ENCODE results near the gene ACOT4. TPM values are rescaled to one million over a fixed set of nuclear protein-coding genes. Genes with fewer than 3 reads are reported as not detected.
"Not testable (repeated sequence)": the region's sequence is repeated elsewhere in the genome, so short reads cannot be mapped to it uniquely, and the experiment has no call there.

ACOT4 gene
- total and polyA plus RNA-seq, 4 donors, result 0.60 to 4.2 (median 2.0) TPM

DNA sequence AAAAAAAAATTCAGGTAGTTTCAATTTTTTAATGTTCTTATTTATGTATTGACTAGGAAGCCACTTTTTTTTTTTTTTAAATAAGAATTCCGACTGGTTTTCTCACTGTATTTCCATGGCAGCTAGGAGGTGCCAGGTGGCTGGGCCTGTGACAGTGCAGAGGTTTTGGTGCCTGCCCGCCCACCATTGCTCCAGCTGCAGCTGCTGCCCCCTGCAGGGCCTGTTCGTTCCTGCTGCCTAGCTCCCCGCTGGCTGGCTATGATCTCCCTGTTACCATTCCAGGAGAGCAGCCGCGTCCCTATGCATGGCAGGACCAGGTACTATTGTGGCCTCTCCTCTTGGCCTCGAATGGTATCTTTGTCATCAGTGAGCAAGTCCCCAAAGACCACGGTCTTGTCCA lies 20.8 kb upstream of the ACOT4 start:
- H3K4me1 ChIP-seq (ENCODE audit: control insufficient read depth in 5 of 5, insufficient read depth in 5 of 5, low read length in 5 of 5), result peaks cover 6 to 16% (median 14%) of the 10 kb centered on the region in 5 donors
- not testable (repeated sequence) for H3K9ac ChIP-seq (ENCODE audit: insufficient read depth in 1 of 2, low read length in 2 of 2); H3K27ac ChIP-seq (ENCODE audit: low read depth in 1 of 2, low read length in 1 of 2); H3K9me3 ChIP-seq (ENCODE audit: control insufficient read depth in 4 of 4, insufficient read depth in 3 of 4, low read length in 3 of 4); H3K27me3 ChIP-seq (ENCODE audit: control insufficient read depth in 3 of 3, insufficient read depth in 3 of 3, low read length in 2 of 3); ATAC-seq (ENCODE audit: insufficient read depth, low FRiP score); H3K36me3 ChIP-seq (ENCODE audit: control insufficient read depth in 4 of 4, insufficient read depth in 4 of 4, low read length in 4 of 4); H3K4me3 ChIP-seq
- TF ChIP-seq, protein P1, sequence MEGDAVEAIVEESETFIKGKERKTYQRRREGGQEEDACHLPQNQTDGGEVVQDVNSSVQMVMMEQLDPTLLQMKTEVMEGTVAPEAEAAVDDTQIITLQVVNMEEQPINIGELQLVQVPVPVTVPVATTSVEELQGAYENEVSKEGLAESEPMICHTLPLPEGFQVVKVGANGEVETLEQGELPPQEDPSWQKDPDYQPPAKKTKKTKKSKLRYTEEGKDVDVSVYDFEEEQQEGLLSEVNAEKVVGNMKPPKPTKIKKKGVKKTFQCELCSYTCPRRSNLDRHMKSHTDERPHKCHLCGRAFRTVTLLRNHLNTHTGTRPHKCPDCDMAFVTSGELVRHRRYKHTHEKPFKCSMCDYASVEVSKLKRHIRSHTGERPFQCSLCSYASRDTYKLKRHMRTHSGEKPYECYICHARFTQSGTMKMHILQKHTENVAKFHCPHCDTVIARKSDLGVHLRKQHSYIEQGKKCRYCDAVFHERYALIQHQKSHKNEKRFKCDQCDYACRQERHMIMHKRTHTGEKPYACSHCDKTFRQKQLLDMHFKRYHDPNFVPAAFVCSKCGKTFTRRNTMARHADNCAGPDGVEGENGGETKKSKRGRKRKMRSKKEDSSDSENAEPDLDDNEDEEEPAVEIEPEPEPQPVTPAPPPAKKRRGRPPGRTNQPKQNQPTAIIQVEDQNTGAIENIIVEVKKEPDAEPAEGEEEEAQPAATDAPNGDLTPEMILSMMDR (IDR thresholded peaks at IDR 0.05; ENCODE audit: control extremely low read depth, extremely low read depth), result peak; percentile 17
- DNase-seq, result peak; percentile 27 to 54 (median 28)
- WGBS, 2 donors, result 37 to 46% methylated on average over 8 of the region's 8 CpGs

DNA sequence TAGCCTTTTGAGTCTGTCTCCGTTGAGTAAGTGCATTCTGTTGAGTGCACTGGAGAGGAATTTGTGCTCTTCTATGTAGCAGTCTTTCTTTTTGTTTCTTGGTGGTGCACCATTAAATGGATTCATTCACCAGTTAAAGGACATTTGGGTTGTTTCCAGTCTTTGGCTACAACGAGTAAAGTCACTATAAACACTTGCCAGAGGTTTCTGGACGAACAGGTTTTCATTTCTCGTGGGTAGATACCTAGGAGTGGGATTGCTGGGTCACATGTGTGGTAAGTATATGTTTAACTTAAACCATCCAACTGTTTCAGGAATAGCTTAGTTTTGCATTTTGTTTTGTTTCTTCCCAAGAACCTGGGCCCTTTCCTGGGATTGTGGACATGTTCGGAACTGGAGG lies 18.6 kb upstream of the ACOT4 start:
- not testable (repeated sequence) for H3K4me3 ChIP-seq; H3K9me3 ChIP-seq (ENCODE audit: control insufficient read depth in 4 of 4, insufficient read depth in 3 of 4, low read length in 3 of 4); H3K4me1 ChIP-seq (ENCODE audit: control insufficient read depth in 5 of 5, insufficient read depth in 5 of 5, low read length in 5 of 5); H3K9ac ChIP-seq (ENCODE audit: insufficient read depth in 1 of 2, low read length in 2 of 2); H3K27me3 ChIP-seq (ENCODE audit: control insufficient read depth in 3 of 3, insufficient read depth in 3 of 3, low read length in 2 of 3); H3K36me3 ChIP-seq (ENCODE audit: control insufficient read depth in 4 of 4, insufficient read depth in 4 of 4, low read length in 4 of 4); ATAC-seq (ENCODE audit: insufficient read depth, low FRiP score); H3K27ac ChIP-seq (ENCODE audit: low read depth in 1 of 2, low read length in 1 of 2)
- DNase-seq, result peak in 1 of 3 donors; percentile 39
- 76 to 90% methylated on average over 5 of the region's 5 CpGs for WGBS, 2 donors

DNA sequence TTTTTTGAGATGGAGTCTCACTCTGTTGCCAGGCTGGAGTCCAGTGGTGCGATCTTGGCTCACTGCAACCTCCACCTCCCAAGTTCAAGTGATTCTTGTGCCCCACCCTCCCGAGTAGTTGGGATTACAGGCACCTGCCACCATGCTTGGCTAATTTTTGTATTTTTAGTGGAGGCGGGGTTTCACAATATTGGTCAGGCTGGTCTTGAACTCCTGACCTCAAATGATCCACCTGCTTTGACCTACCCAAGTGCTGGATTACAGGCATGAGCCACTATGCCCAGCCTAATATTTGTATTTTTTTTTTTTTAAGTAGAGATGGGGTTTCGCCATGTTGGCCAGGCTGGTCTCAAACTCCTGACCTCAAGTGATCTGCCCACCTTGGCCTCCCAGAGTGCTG lies 17.9 kb upstream of the ACOT4 start:
- not testable (repeated sequence) for ATAC-seq (ENCODE audit: insufficient read depth, low FRiP score); H3K9ac ChIP-seq (ENCODE audit: insufficient read depth in 1 of 2, low read length in 2 of 2); DNase-seq; H3K4me3 ChIP-seq; H3K36me3 ChIP-seq (ENCODE audit: control insufficient read depth in 4 of 4, insufficient read depth in 4 of 4, low read length in 4 of 4); H3K4me1 ChIP-seq (ENCODE audit: control insufficient read depth in 5 of 5, insufficient read depth in 5 of 5, low read length in 5 of 5); H3K27me3 ChIP-seq (ENCODE audit: control insufficient read depth in 3 of 3, insufficient read depth in 3 of 3, low read length in 2 of 3); H3K27ac ChIP-seq (ENCODE audit: low read depth in 1 of 2, low read length in 1 of 2); H3K9me3 ChIP-seq (ENCODE audit: control insufficient read depth in 4 of 4, insufficient read depth in 3 of 4, low read length in 3 of 4)
- WGBS, 2 donors, result 91 to 98% methylated on average over 4 of the region's 4 CpGs

DNA sequence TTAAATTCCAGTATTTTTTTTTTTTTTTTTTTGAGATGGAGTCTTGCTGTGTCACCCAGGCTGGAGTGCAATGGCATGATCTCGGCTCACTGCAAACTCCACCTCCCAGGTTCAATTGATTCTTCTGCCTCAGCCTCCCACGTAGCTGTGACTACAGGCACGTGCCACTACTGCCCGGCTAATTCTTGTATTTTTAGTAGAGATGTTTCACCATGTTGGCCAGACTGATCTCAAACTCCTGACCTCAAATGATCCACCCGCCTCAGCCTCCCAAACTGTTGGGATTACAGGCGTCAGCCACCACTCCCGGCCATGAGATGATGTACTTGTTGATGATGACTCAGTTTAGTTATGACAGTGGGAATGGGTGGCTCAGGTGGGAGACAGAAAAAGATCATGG lies 17.4 kb upstream of the ACOT4 start:
- not testable (repeated sequence) for H3K4me1 ChIP-seq (ENCODE audit: control insufficient read depth in 5 of 5, insufficient read depth in 5 of 5, low read length in 5 of 5); H3K9me3 ChIP-seq (ENCODE audit: control insufficient read depth in 4 of 4, insufficient read depth in 3 of 4, low read length in 3 of 4); H3K9ac ChIP-seq (ENCODE audit: insufficient read depth in 1 of 2, low read length in 2 of 2); H3K36me3 ChIP-seq (ENCODE audit: control insufficient read depth in 4 of 4, insufficient read depth in 4 of 4, low read length in 4 of 4); H3K4me3 ChIP-seq; H3K27ac ChIP-seq (ENCODE audit: low read depth in 1 of 2, low read length in 1 of 2); DNase-seq; ATAC-seq (ENCODE audit: insufficient read depth, low FRiP score); H3K27me3 ChIP-seq (ENCODE audit: control insufficient read depth in 3 of 3, insufficient read depth in 3 of 3, low read length in 2 of 3)
- 94 to 96% methylated on average over 7 of the region's 7 CpGs for WGBS, 2 donors

DNA sequence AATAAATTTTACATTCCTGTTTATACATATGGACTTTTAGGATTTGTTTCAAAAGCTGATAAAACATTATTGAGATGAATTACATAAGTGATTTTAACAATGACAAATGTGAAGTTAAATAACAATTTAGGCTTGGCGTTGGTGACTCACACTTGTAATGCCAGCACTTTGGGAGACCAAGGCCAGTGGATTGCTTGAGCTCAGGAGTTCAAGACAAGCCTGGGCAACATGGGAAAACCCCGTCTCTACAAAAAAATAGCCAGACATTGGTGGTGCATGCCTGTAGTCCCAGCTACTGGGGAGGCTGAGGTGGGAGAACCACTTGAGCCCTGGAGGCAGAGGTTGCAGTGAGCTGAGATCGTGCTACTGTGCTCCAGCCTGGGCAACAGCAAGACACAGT lies 15.3 kb upstream of the ACOT4 start:
- H3K4me1 ChIP-seq (ENCODE audit: control insufficient read depth in 5 of 5, insufficient read depth in 5 of 5, low read length in 5 of 5), result no peaks in the 10 kb centered on the region
- no peak overlapping the region for H3K4me3 ChIP-seq
- ATAC-seq (ENCODE audit: insufficient read depth, low FRiP score) (no peak), DNase-seq (no peak)
- peaks cover 3 to 9% (median 5%) of the 10 kb centered on the region in 4 donors for H3K36me3 ChIP-seq (ENCODE audit: control insufficient read depth in 4 of 4, insufficient read depth in 4 of 4, low read length in 4 of 4)
- 88 to 89% methylated on average over 3 of the region's 3 CpGs for WGBS, 2 donors
- no peaks in the 10 kb centered on the region for H3K9me3 ChIP-seq (ENCODE audit: control insufficient read depth in 4 of 4, insufficient read depth in 3 of 4, low read length in 3 of 4)
- TF ChIP-seq, protein P1 (IDR thresholded peaks at IDR 0.05; ENCODE audit: control extremely low read depth, extremely low read depth), result no peak
- no peak overlapping the region for H3K27ac ChIP-seq (ENCODE audit: low read depth in 1 of 2, low read length in 1 of 2)
- H3K9ac ChIP-seq (ENCODE audit: insufficient read depth in 1 of 2, low read length in 2 of 2), result no peak overlapping the region
- no peaks in the 10 kb centered on the region for H3K27me3 ChIP-seq (ENCODE audit: control insufficient read depth in 3 of 3, insufficient read depth in 3 of 3, low read length in 2 of 3)

DNA sequence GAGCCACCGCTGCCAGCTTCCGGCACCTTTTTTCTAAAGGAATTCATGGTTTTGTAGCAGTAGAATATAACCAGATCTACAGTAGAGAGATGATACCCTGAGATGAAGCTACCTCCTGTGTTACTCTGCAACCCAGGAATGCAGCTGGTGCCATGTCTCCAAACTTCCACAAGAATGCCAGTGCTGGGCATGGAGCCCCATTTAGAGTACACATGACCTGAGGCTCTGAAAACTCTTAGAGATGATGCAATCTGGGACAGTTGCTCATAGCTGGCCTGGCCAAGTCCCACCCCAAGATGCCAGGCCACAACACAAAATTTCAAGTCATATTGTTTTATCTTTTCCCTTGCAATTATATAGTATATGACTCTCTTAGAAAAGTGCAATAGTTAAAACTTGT lies 14.5 kb upstream of the ACOT4 start:
- not testable (repeated sequence) for H3K36me3 ChIP-seq (ENCODE audit: control insufficient read depth in 4 of 4, insufficient read depth in 4 of 4, low read length in 4 of 4); H3K27me3 ChIP-seq (ENCODE audit: control insufficient read depth in 3 of 3, insufficient read depth in 3 of 3, low read length in 2 of 3); ATAC-seq (ENCODE audit: insufficient read depth, low FRiP score); H3K27ac ChIP-seq (ENCODE audit: low read depth in 1 of 2, low read length in 1 of 2); H3K9me3 ChIP-seq (ENCODE audit: control insufficient read depth in 4 of 4, insufficient read depth in 3 of 4, low read length in 3 of 4); H3K4me1 ChIP-seq (ENCODE audit: control insufficient read depth in 5 of 5, insufficient read depth in 5 of 5, low read length in 5 of 5); H3K9ac ChIP-seq (ENCODE audit: insufficient read depth in 1 of 2, low read length in 2 of 2); H3K4me3 ChIP-seq; DNase-seq
- WGBS, 2 donors, result 100% methylated on average over 2 of the region's 2 CpGs

DNA sequence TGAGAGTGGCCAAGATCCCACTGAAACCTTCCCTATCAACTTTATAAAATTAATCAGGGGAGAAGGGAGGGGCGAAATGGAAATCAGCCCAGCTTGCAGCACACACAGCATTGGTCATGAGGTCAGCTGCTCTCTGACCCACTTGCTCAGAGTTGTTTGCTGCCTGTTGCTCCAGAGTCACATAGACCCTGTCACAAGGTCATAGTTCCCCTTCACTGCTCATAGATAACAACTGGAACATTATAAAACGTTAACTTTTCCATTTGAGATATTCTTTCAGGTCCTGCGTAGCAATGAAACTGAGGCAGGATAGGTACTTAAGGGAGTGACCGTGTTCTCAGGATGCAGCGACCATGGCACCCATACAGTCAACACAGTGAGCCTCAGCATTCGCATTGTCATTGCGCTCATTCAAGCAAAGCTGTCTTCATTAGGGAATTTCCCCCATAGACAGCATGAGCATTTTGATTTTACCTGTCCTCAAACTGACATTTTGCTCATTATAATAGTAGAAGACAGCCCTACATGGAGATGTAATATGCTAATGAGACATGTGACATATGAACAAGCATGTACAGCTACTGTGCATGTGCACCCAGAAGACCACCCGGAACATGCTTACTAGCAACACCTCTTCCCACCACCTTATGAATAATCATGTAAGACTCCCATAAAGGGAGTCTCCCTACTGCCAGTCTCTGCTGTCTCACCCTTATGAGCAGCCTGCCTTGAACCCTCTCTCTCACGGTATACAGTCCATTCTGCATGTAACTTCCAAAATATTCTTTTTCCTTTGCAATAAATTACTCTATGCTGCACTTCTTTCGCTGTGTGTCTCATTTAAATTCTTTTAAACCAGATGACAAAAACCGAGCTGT lies 9.3 kb upstream of the ACOT4 start:
- WGBS, 2 donors, result 90 to 93% methylated on average over 9 to 10 of the region's 11 CpGs

More for the DNA sequence above, 9.3 kb upstream of the ACOT4 start:
- not testable (repeated sequence) for ATAC-seq (ENCODE audit: insufficient read depth, low FRiP score); H3K4me1 ChIP-seq (ENCODE audit: control insufficient read depth in 5 of 5, insufficient read depth in 5 of 5, low read length in 5 of 5); H3K9me3 ChIP-seq (ENCODE audit: control insufficient read depth in 4 of 4, insufficient read depth in 3 of 4, low read length in 3 of 4); DNase-seq; H3K27ac ChIP-seq (ENCODE audit: low read depth in 1 of 2, low read length in 1 of 2); H3K9ac ChIP-seq (ENCODE audit: insufficient read depth in 1 of 2, low read length in 2 of 2); H3K36me3 ChIP-seq (ENCODE audit: control insufficient read depth in 4 of 4, insufficient read depth in 4 of 4, low read length in 4 of 4); H3K27me3 ChIP-seq (ENCODE audit: control insufficient read depth in 3 of 3, insufficient read depth in 3 of 3, low read length in 2 of 3); H3K4me3 ChIP-seq

Measured in lung (tissue), 12 donors.